T-cell (primary cell): ENCODE data around the gene GIMAP2. TPM values are rescaled to one million over a fixed set of nuclear protein-coding genes. Genes with fewer than 3 reads are reported as not detected.

Experiments used
- ATAC-seq, 4 experiments: fragments of 200-7000 bp in 3 of 4; fragments of 150-1000 bp in 1 of 4; cut with Tn5 transposase; replicated peaks in 1 of 4; 1 replicate in 3 of 4; 2 replicates in 1 of 4; pipeline ENCODE4 v1.10.0; 2021; ENCODE audit warnings: moderate library complexity in 3 of 4, mild to moderate bottlenecking in 2 of 4, moderate number of reproducible peaks in 1 of 4
- CTCF ChIA-PET, 2 donors: fragments of 300-600 bp; sonication (Branson Sonifier 250); formaldehyde crosslinking; loops; one replicate each; lab custom pipeline; 2022; ENCODE audit warnings: antibody characterized with exemption in 2 of 2; lab: Charles Lee
- POLR2A ChIA-PET, 2 donors: fragments of 300-600 bp; sonication (Branson Sonifier 250); formaldehyde crosslinking; loops; one replicate each; lab custom pipeline; 2022; ENCODE audit warnings: antibody characterized with exemption in 2 of 2; lab: Charles Lee
- DNase-seq, 35 experiments: peaks; one replicate each; pipeline versions ENCODE4 v3.0.0 to v3.0.0-alpha.2; 2013 to 2023
- H3K27ac ChIP-seq: one replicate; pipeline ENCODE4 v1.5.1; 2013; ENCODE audit warnings: low read length
- H3K27me3 ChIP-seq, 2 experiments: replicated peaks in 1 of 2; 1 replicate in 1 of 2; 2 replicates in 1 of 2; pipeline versions ENCODE4 v1.6.1 to v1.7.0; 2013; ENCODE audit warnings: low read length in 1 of 2, mixed read lengths in 1 of 2; ENCODE audit not compliant: control insufficient read depth in 2 of 2, insufficient read depth in 2 of 2; ENCODE audit errors: extremely low read depth in 1 of 2
- H3K36me3 ChIP-seq, 2 donors: 1 replicate in 1 of 2; 2 replicates in 1 of 2; pipeline versions ENCODE4 v1.6.1 to v1.7.0; 2013; ENCODE audit warnings: low read length in 1 of 2; ENCODE audit not compliant: control insufficient read depth in 2 of 2, insufficient read depth in 1 of 2; ENCODE audit errors: extremely low read depth in 1 of 2
- H3K4me1 ChIP-seq, 2 experiments: 1 replicate in 1 of 2; 2 replicates in 1 of 2; pipeline versions ENCODE4 v1.6.1 to v1.7.0; 2013; ENCODE audit warnings: low read length in 2 of 2, mixed read lengths in 1 of 2; ENCODE audit not compliant: insufficient read depth in 2 of 2, control insufficient read depth in 1 of 2; ENCODE audit errors: extremely low read depth in 1 of 2
- H3K4me3 ChIP-seq, 2 donors: 1 replicate in 1 of 2; 2 replicates in 1 of 2; pipeline versions ENCODE4 v1.5.1 to v1.7.0; 2013; ENCODE audit warnings: mild to moderate bottlenecking in 2 of 2, low read length in 1 of 2, moderate library complexity in 1 of 2; ENCODE audit not compliant: control insufficient read depth in 1 of 2; ENCODE audit errors: extremely low read depth in 1 of 2
- H3K9me3 ChIP-seq: 2 replicates; pipeline ENCODE4 v1.7.0; 2013
- H3K27ac Mint-ChIP-seq, 2 donors: one replicate each; pipeline ENCODE4 v1.8.0; 2020 to 2021; ENCODE audit warnings: mild to moderate bottlenecking in 2 of 2, mixed read lengths in 2 of 2
- H3K27me3 Mint-ChIP-seq, 2 donors: one replicate each; pipeline ENCODE4 v1.8.0; 2021 to 2022; ENCODE audit warnings: mixed read lengths in 2 of 2
- H3K36me3 Mint-ChIP-seq: one replicate; pipeline ENCODE4 v1.8.0; 2021; ENCODE audit warnings: mixed read lengths
- H3K4me1 Mint-ChIP-seq, 3 donors: one replicate each; pipeline ENCODE4 v1.8.0; 2020 to 2022; ENCODE audit warnings: mixed read lengths in 3 of 3, mild to moderate bottlenecking in 1 of 3
- H3K4me3 Mint-ChIP-seq, 3 donors: one replicate each; pipeline ENCODE4 v1.8.0; 2020 to 2022; ENCODE audit warnings: mild to moderate bottlenecking in 3 of 3, mixed read lengths in 3 of 3, moderate library complexity in 3 of 3
- H3K9me3 Mint-ChIP-seq, 3 donors: one replicate each; pipeline ENCODE4 v1.8.0; 2020 to 2022; ENCODE audit warnings: mixed read lengths in 3 of 3
- WGBS: methylation state at CpG from one replicate; pipeline ENCODE4 v1.1.5; 2013; ENCODE audit warnings: missing lambda C conversion rate; ENCODE audit not compliant: insufficient coverage; 5-methylcytosine and 5-hydroxymethylcytosine counted together
- total RNA-seq, 35 experiments: library from RNA in 6 of 35; stranded (reverse) in 6 of 35; fragments of 120-200 nt in 1 of 35; gene quantifications; one replicate each; pipeline versions ENCODE4 v1.2.1 to v1.2.4 and lab custom pipeline; 2013 to 2026

GIMAP2 gene
- total RNA-seq, 5 donors from 2014 or later (not counting 1 experiment from before 2014, with no cell fraction given) = 83.2 to 226 (median 183) TPM

- Mint-ChIP-seq H3K4me3 (peak overlapping the region; percentile 88 to 99 (median 99)), H3K9me3 (peaks cover 3 to 15% (median 7%) of the 10 kb centered on the region in 3 donors), H3K27ac (peak overlapping the region; percentile 94 to 97), H3K27me3 (no peaks in the 10 kb centered on the region), H3K4me1 (peaks cover 58 to 71% (median 64%) of the 10 kb centered on the region in 3 donors), H3K36me3 (peaks cover 49% of the 10 kb centered on the region)
- ATAC-seq (peak in 2 of 4 experiments; percentile 8 to 10), DNase-seq (no peak)
- H3K36me3 ChIP-seq = peaks cover 4 to 21% of the 10 kb centered on the region in 2 donors
- H3K27me3 ChIP-seq = no peaks in the 10 kb centered on the region
- ChIA-PET POLR2A (no interaction called here), CTCF (interaction anchor here (0.6 to 2.3 kb wide), 12 partner anchors 12 to 563 kb away, joined by 3 to 10 read pairs (median 4); partner anchors contain the start of genes GIMAP2 (in 1 of the 2) and GIMAP6 (in 1 of the 2))
- H3K4me1 ChIP-seq = peaks cover 34 to 42% of the 10 kb centered on the region in 2 experiments
- H3K9me3 ChIP-seq = no peaks in the 10 kb centered on the region
- peak overlapping the region; percentile 79 for H3K27ac ChIP-seq
- WGBS = no CpG with 5 or more reads among the region's 4 CpGs
- H3K4me3 ChIP-seq = peak overlapping the region; percentile 80 to 93
Observed at GRCh38 chr7:150715293-150715692, 29.8 kb downstream of the GIMAP2 start.

- no CpG with 5 or more reads among the region's 4 CpGs for WGBS
- H3K9me3 Mint-ChIP-seq = peaks cover 3 to 15% (median 7%) of the 10 kb centered on the region in 3 donors
- Histone ChIP-seq H3K27ac (peak overlapping the region; percentile 79), H3K9me3 (no peaks in the 10 kb centered on the region), H3K36me3 (peaks cover 7 to 25% of the 10 kb centered on the region in 2 donors), H3K27me3 (no peaks in the 10 kb centered on the region), H3K4me1 (peaks cover 34 to 47% of the 10 kb centered on the region in 2 experiments), H3K4me3 (peak overlapping the region; percentile 80 to 93)
- H3K4me3 Mint-ChIP-seq = peak overlapping the region; percentile 88 to 99 (median 99)
- peaks cover 53% of the 10 kb centered on the region for H3K36me3 Mint-ChIP-seq
- peak; percentile 8 to 22 (median 14) for ATAC-seq
- ChIA-PET POLR2A (interaction anchor here (0.7 to 1.4 kb wide), 8 partner anchors 15 to 235 kb away, joined by 3 to 5 read pairs (median 4); partner anchors contain the start of gene GIMAP4 (in 1 of the 2)), CTCF (interaction anchor here (0.6 to 2.3 kb wide), 18 partner anchors 12 to 563 kb away, joined by 3 to 10 read pairs (median 3); partner anchors contain the start of genes GIMAP2 (in 1 of the 2) and GIMAP6 (in 1 of the 2))
- peaks cover 60 to 73% (median 67%) of the 10 kb centered on the region in 3 donors for H3K4me1 Mint-ChIP-seq
- H3K27ac Mint-ChIP-seq = peak overlapping the region; percentile 94 to 97
- no peaks in the 10 kb centered on the region for H3K27me3 Mint-ChIP-seq
- no peak for DNase-seq
Observed at GRCh38 chr7:150715738-150716137, 30.2 kb downstream of the GIMAP2 start.

- H3K4me3 ChIP-seq = peak within 1 kb of the TSS; percentile 80 to 93
- 0% methylated on average over 2 of the region's 5 CpGs for WGBS
Observed at GRCh38 chr7:150716368-150716767, 30.9 kb downstream of the GIMAP2 start, which contains the start of gene GIMAP1. GIMAP1 (plus strand) TSS chr7:150716613; CDS start chr7:150719048, 2,435 bp downstream.

GRCh38 chr7:150716939-150717338, 31.4 kb downstream of the GIMAP2 start:
- no peak for DNase-seq

More at GRCh38 chr7:150716368-150716767, 30.9 kb downstream of the GIMAP2 start, which contains the start of gene GIMAP1:
- peaks cover 7 to 31% of the 10 kb centered on the region in 2 donors for H3K36me3 ChIP-seq
- ChIA-PET CTCF (interaction anchor here in 1 of 2 donors (0.6 to 2.3 kb wide), 16 partner anchors 11 to 268 kb away, joined by 3 to 10 read pairs (median 3); partner anchors contain the start of genes GIMAP2 and GIMAP6), POLR2A (interaction anchor here (0.7 to 1.4 kb wide), 8 partner anchors 14 to 235 kb away, joined by 3 to 5 read pairs (median 4); partner anchors contain the start of gene GIMAP4 (in 1 of the 2))
- peak within 1 kb of the TSS; percentile 79 for H3K27ac ChIP-seq
- Mint-ChIP-seq H3K27ac (peak within 1 kb of the TSS; percentile 94 to 97), H3K4me3 (peak within 1 kb of the TSS; percentile 88 to 99 (median 99)), H3K36me3 (peaks cover 59% of the 10 kb centered on the region), H3K27me3 (no peaks in the 10 kb centered on the region), H3K9me3 (peaks cover 3 to 15% (median 7%) of the 10 kb centered on the region in 3 donors), H3K4me1 (peaks cover 66 to 79% (median 74%) of the 10 kb centered on the region in 3 donors)
- peak; percentile 85 to 93 (median 90) for ATAC-seq
- peak; percentile 40 to 80 (median 63) for DNase-seq
- peaks cover 38 to 51% of the 10 kb centered on the region in 2 experiments for H3K4me1 ChIP-seq
- no peaks in the 10 kb centered on the region for H3K27me3 ChIP-seq
- no peaks in the 10 kb centered on the region for H3K9me3 ChIP-seq

GRCh38 chr7:150717814-150718420, 32.4 kb downstream of the GIMAP2 start:
- POLR2A ChIA-PET = interaction anchor here in 1 of 2 donors (1.1 kb wide), 1 partner anchor 37 kb away, joined by 3 read pairs; no protein-coding TSS in a partner anchor
- H3K27ac Mint-ChIP-seq = peak overlapping the region; percentile 94 to 97
- peak in 1 of 4 experiments; percentile 10 for ATAC-seq

More at GRCh38 chr7:150716939-150717338, 31.4 kb downstream of the GIMAP2 start:
- peaks cover 3 to 15% (median 7%) of the 10 kb centered on the region in 3 donors for H3K9me3 Mint-ChIP-seq
- no peaks in the 10 kb centered on the region for H3K9me3 ChIP-seq
- peaks cover 38 to 57% of the 10 kb centered on the region in 2 experiments for H3K4me1 ChIP-seq
- no peaks in the 10 kb centered on the region for H3K27me3 Mint-ChIP-seq
- H3K36me3 ChIP-seq = peaks cover 7 to 37% of the 10 kb centered on the region in 2 donors
- peak overlapping the region; percentile 88 to 99 (median 99) for H3K4me3 Mint-ChIP-seq
- peak overlapping the region; percentile 79 for H3K27ac ChIP-seq
- peaks cover 71 to 85% (median 79%) of the 10 kb centered on the region in 3 donors for H3K4me1 Mint-ChIP-seq
- no peak for ATAC-seq
- CTCF ChIA-PET = interaction anchor here in 1 of 2 donors (1.0 to 2.3 kb wide), 5 partner anchors 10 to 205 kb away, joined by 3 to 10 read pairs (median 4); partner anchors contain the start of gene GIMAP2
- H3K27ac Mint-ChIP-seq = peak overlapping the region; percentile 94 to 97
- POLR2A ChIA-PET = interaction anchor here (0.9 to 1.4 kb wide), 7 partner anchors 13 to 235 kb away, joined by 3 to 5 read pairs (median 4); partner anchors contain the start of gene GIMAP4 (in 1 of the 2)
- H3K27me3 ChIP-seq = no peaks in the 10 kb centered on the region
- WGBS = 3% methylated on average over 3 of the region's 4 CpGs
- peaks cover 65% of the 10 kb centered on the region for H3K36me3 Mint-ChIP-seq
- H3K4me3 ChIP-seq = peak overlapping the region; percentile 80 to 93

More at GRCh38 chr7:150717814-150718420, 32.4 kb downstream of the GIMAP2 start:
- CTCF ChIA-PET = interaction anchor here in 1 of 2 donors (1.1 kb wide), 1 partner anchor 9 kb away, joined by 3 read pairs; no protein-coding TSS in a partner anchor
- H3K36me3 ChIP-seq = peaks cover 13 to 46% of the 10 kb centered on the region in 2 donors
- peak overlapping the region; percentile 80 to 93 for H3K4me3 ChIP-seq
- peak overlapping the region; percentile 79 for H3K27ac ChIP-seq
- H3K27me3 ChIP-seq = no peaks in the 10 kb centered on the region
- peaks cover 81 to 87% (median 87%) of the 10 kb centered on the region in 3 donors for H3K4me1 Mint-ChIP-seq
- peaks cover 67% of the 10 kb centered on the region for H3K36me3 Mint-ChIP-seq
- H3K9me3 Mint-ChIP-seq = peaks cover 5 to 10% (median 7%) of the 10 kb centered on the region in 3 donors
- DNase-seq = no peak
- H3K4me1 ChIP-seq = peaks cover 46 to 66% of the 10 kb centered on the region in 2 experiments
- no peaks in the 10 kb centered on the region for H3K27me3 Mint-ChIP-seq
- peak overlapping the region; percentile 88 to 99 (median 99) for H3K4me3 Mint-ChIP-seq
- no peaks in the 10 kb centered on the region for H3K9me3 ChIP-seq
- WGBS = 42% methylated on average over 3 of the region's 4 CpGs
